Measurements from ENCODE around the gene MEMO1.
"Not testable (repeated sequence)": the region's sequence is repeated elsewhere in the genome, so short reads cannot be mapped to it uniquely, and the experiment has no call there.

The MEMO1 gene

DNA sequence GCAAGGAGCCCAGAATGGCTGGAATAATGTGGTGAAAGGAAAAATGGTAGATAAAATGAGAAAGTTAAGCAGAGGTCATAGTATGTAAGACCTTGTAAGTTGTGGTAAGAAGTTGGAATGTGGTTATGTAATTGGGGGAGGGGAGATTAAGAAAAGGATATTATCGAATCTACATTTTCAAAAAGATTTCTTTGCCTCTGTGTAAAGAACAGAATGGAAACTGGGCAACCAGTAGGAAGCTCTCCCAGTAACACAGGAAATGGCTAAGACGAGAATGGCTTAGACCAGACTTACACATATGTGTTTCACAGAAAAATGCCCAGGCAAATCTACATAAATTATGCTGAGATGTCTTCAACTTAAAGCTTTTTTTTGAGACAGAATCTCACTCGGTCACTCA, 13.2 kb downstream of the MEMO1 start:
- DNase-seq, result no peak

DNA sequence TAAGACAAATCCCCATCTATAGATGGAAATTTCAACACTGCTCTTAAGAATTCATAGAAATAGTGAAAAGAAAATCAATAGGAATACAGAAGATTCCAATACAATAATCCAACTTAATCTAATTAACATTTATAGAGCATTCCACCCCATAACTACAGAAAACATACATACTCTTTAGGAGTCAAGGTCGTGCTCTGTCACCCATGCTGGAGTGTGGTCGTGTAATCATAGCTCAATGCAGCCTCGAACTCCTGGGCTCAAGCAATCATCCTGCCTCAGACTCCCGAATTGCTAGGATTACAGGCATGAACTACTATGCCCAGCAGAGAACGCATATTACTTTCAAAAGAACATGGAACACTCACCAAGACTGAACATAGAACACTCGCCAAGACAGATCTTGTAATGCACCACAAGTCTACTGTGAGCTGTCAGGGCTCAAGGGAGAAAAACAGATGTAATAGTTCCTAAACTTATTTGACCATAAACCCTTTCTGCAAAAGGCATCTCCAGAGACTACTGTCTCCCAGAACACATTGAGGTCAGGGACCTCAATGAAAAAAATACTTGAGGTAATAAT, 14.1 kb downstream of the MEMO1 start:
- DNase-seq, result no peak

DNA sequence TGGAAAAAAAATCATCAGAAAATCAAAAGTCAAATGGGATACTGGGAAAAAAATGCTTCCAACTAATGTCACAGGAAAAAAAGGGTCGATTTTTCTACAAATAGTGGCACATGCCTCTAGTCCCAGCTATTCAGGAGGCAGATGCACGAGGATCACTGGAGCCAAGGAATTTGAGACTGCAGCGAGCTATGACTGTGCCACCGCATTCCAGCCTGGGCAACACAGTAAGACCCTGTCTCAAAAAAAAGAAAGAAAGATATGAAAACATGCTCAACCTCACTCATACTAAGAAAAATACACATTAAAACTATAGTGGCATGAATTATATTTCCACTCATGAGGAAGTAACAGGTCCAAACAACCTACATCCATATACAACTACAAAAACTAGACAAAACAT, 17.9 kb downstream of the MEMO1 start:
- DNase-seq, result no peak

DNA sequence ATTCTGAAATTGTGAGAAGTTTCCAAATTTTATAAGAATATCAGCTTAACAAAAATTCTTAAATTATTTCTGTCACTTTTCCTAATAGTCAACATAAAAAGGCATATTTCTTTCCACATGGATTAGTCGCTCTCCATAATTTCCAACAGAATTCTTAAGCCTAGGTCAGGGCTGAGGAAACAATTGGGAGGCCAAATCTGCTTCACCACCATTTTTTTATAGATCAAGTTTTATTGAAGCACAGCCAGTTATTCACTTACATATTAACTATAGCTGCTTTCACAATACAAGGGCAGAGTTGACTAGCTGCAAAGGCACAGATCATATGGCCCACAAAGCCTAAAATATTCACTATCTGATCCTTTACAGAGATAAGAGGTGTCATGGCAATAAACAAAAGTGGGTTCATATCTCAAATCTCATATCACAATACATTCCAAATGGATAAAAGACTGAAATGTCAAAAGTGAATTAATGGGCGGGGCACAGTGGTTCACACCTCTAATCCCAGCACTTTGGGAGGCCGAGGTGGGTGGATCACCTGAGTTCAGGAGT, 18.7 kb downstream of the MEMO1 start:
- DNase-seq, result no peak

DNA sequence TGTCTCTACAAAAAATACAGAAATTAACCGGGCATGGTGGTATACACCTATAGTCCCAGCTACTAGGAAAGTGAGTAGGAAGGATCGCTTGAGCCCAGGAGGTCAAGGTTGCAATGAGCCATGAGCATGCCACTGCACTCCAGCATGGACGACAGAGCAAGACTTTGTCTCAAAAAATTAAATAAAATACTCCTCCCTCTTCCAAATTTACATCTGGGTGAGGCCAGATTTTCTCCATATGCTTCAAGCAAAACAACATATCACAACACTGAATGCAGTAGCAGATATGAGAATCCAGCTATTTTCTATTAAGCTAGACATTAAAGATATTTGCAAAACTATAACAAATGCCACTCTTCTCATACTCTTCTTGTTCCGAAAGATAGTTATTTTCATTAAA, 20.9 kb downstream of the MEMO1 start:
- DNase-seq, result no peak

DNA sequence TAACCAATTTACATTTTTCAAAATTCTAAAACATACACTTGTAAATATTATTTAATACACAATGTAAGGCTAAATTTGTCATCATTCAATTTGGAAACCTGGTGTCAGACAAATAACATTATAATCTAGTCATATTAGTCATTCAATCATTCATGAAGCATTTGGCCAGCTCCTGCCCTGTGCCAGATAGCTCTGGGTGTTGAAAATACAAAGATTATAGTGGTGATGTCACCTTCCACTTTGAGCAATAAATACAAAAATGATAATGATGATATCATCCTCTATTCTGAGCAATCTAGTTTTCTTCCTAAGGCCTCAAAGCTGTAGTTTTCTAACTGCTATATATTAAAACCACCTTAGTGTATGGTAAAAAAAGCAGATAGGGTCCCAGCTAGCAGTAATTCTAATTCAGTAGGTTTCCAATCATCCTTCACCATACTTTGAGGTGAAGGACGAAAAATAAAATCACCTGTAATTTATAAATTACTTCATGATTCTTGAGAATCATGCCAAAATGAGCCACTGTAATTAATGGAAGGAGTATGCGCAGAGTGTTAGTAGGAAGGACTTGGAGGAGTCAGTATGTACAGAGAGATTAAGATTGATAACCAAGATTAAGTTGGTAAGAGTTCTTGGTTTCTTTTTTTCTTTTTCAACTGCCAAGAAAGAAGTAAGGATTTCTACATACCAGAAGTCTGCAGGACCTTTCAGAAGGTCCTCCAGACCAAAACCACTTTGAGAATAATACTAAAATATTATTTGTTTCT, 23.2 kb downstream of the MEMO1 start:
- no peak for DNase-seq

DNA sequence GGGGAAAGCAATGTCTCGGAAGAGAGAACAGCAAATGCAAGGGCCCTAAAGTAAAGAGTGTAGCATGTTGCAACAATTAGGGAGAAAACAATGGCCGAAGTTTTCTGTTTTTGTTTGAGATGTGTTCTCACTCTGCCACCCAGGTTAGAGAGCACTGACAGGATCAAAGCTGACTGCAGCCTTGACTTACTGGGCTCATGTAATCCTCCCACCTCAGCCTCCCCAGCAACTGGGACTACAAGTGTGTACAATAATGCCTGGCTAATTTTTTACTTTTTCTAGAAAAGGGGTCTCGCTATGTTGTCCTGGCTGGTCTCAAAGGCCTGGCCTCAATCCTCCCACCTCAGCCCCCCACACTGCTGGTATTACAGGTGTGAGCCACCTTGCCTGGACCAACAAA, 23.9 kb downstream of the MEMO1 start:
- DNase-seq, result no peak

DNA sequence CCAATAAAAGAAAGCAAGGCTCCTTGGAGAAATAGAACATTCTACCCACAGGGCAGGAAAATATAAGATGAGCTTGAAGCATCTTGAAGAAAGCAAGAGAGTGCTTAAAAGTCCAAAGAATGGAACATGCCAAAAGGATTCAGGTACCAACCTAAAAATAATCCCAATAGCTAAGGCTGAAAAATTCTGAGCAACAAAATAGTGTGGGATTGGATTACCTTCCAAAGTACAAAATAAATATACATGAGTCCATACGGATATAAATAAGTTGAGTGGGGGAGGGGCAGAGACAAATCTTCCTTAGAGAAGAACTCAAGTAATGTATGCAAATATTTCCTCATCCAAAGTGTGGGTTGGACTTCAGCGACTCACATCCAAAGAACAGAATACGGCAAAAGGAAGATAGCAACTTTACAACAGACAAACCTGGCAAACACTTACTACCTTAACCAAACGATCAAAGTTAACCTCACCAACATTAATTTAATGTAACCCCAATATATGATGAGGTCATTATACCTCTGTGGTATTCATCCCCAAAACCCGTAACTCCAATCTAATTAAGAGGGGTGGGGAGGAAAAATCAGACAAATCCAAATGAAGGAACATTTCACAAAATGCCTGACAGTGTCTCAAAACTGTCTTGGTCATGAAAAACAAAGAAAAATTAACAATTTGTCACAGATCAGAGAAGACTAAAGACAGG, 26.9 kb downstream of the MEMO1 start:
- peak in 1 of 2 experiments; percentile 40 for DNase-seq

DNA sequence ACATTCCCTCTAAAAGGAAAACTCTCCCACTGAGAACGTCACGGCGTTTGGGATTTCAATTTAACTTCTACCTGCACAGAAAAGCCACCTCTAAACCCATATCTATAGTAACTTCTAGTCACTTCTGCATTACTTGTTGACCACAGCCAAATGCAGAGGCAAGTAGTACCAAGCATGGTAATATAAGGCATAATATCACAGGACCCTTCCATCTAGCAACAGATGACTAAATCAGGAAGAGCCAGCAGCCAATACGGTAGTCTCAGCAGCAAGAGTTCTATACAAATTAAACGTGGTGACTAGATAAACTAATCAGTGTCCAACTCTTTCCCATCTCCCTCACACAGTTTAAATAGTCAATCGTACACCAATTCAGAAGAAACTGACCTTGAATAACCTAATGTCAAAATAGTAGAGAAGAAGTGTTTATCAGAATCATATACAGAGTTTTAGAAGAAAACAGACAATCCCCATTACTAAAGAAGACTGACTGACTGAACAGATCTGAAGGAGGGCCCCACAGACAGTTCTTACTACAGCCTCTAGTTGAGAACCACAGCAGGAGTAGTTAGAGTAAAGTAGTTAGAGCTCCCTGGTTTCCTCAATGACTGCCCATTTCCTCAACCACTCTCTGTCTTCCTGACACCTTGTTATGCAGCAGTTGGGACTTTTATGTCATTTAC, 30.0 kb downstream of the MEMO1 start:
- DNase-seq, result peak in 1 of 2 experiments; percentile 41

DNA sequence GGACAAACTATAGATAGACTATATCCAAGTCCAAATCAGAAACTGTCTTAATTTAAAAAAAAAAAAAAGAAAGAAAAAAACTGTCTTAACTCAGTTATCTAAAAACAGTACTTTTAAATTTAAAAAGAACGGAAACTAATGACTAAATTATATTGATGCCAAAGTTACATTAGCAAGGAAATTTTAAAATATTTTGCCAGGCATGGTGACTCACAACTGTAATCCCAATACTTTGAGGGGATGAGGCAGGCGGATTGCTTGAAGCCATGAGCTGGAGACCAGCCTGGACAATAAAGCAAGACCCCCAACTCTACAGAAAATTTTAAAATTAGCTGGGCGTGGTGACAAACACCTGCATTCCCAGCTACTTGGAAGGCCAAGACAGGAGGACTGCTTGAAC, 30.9 kb downstream of the MEMO1 start:
- DNase-seq, result no peak

DNA sequence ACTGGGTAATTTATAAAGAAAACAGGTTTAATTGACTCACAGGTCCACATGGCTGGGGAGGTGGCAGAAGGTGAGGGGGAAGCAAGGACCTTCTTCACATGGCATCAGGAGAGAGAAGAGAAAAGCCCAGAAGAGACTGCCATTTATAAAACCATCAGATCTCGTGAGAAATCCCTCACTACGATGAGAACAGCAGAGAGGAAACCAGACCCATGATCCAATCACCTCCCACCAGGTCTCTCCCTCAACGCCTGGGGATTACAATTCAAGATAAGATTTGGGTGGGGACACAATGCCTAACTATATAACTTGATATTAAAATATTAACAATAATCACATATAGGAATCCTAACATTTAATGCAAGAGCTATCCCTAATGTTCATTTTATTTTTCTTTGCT, 31.8 kb downstream of the MEMO1 start:
- DNase-seq, result no peak

DNA sequence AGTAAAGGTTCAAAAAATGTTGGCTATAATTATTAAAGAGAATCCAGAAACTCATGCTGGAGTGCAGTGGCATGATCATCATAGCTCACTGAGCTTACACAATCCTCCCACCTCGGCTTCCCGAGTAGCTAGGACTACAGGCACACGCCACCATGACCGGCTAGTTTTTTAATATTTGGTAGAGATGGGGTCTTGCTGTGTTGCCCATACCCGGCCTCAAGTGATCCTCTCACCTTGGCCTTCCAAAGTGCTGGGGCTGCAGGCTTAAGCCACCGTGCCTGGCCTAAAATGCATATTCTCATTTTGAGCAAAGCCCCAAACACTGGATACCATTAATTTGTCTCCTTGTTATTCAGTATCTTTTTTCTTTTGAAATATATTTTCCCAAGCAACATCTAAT, 32.4 kb downstream of the MEMO1 start:
- DNase-seq, result no peak

DNA sequence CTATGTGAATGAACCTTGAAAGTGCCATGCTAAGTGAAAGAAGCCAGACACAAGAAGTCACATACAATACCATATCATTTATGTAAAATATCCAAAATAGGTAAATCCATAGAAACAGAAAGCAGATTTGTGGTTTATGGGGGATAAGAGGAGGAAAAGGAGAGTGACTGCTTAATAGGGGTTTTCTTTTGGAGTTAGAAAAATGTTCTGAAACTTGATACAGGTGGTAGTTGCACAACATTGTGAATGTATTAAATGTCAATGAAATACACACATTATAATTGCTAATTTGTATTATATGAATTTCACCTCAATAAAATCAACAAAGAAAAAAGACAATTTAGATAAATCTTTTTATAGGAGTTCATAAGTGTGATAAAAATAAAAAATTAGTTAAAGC, 37.1 kb downstream of the MEMO1 start:
- DNase-seq, result no peak

DNA sequence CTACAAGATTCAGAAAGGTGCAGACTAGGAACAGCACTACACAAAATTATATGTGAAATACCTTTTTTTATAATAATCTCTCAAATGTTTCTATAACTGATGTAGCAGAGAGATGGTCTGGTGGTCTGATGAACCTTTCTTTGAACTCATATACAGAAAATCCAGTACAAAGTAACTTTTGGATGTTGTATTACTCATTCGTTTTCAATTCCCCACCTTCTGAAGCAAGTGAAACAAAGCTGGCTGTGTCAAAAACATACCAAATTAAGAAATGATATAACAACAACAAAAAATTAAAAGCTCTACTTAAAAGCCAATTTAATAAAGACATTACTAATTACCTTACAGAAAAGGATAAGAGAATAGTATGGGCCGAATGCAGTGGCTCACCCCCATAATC, 38.7 kb downstream of the MEMO1 start:
- DNase-seq, result no peak

DNA sequence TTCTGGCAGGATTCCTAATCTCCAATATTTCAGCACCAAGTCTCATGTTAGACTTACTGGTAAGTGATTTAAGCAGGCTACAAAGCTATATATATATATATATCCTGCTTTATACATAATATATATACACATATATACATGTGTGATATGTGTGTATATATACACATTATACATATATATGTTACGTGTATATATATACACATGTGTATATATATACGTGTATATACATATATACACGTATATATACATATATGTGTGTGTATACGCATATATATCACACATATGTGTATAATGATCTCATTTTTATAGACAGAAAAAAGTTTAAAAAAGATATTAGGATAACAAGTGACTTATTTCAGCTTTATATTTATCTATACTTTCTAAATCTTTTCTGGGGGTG, 41.6 kb downstream of the MEMO1 start:
- no peak for DNase-seq

DNA sequence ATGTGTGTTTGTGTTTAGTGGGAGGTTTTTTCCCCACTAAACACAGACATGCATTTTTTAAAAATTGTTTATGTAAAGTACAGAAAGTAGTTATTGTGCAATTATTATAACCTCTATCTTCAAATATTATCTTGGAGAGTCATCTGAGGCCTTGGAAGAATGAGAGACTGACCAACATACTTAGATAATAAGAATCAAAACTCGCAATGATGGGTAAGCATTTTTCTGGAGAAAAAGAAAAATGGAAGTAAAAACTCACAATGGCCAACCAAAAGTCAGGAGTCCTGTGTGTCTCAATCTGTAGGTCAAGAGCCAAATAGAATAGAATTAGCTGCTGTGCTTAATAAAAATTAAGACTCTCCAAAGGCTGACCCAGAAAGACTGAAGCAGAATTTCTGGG, 43.0 kb downstream of the MEMO1 start:
- no peak for DNase-seq

DNA sequence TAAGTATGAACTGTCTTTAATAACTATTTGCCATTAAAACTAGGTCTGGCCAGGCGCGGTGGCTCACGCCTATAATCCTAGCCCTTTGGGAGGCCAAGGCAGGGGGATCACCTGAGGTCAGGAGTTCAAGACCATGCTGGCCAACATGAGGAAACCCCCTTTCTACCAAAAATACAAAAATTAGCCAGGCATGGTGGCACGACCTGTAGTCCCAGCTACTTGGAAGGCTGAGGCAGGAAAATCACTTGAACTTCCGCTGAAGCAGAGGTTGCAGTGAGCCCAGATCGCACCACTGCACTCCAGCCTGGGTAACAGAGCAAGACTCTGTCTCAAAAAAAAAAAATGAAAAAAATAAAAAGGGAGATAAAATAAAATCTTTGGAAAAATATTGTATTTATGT, 44.4 kb downstream of the MEMO1 start:
- not testable (repeated sequence) for DNase-seq

DNA sequence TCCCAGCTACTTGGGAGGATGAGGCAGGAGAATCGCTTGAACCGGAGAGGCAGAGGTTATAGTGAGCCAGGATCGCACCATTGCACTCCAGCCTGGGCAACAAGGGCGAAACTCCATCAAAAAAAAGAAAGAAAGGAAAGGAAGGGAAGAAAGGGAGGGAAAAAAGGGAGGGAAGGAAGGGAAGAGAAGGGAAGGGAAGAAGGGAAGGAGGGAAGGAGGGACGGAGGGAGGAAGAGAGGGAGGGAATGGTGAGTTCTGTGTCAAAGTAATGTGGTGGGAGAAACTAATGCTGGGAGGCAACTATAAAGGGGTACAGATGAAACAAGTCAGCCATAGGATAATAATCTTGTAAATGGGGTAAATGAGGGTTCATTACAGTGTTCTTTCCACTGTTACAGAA, 45.7 kb downstream of the MEMO1 start:
- no peak for DNase-seq

DNA sequence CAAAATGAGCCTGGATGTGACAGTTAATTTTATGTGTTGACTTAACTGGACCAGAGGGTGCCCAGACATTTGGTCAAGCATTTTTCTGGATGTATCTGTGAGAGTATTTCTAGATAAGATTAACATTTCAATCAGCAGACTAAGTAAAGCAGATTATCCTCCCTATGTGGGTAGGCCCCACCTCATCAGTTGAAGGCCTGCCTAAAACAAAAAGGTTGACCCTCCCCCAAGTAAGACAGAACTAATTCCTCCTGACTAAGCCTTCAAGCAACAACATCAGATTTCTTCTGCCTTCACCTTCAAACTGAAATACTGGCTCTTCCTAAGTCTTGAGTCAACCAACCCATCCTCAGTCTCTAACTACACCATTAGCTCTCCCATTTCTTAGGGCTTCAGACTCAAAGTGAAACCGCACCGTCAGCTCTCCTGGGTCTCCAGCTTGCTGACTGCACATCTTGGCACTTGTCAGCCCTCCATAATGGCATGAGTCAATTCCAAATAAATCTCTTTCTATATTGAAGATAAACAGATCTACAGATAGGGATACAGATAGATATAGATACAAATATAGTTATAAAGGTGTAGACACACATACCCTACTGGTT, 47.9 kb downstream of the MEMO1 start:
- no peak for DNase-seq

DNA sequence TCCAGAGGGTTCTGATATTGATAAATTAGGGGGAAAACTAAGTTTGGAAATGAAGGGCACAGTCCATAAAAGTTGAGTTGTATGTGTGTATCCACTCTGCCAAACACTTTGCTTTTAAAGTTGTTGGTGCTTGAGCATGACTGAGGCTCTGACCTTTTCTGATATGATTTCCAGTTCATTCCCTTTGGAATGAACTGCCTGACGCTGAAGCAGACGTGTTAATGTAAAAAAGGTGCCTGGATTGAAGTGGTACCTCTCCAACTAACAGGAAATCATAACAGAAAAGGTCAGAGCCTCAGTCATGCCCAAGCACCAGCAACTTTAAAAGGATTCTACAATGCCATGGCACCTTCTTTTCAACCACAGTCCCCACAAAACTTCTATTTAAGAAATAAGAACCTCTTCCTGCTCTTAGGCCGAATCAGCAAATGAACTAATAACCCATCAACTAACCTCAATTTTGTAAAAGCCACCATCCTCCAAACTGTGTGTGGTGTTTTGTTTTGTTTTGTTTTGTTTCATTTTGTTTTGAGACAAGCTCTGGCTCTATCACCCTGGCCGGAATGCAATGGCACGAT, 52.6 kb downstream of the MEMO1 start:
- no peak for DNase-seq

DNA sequence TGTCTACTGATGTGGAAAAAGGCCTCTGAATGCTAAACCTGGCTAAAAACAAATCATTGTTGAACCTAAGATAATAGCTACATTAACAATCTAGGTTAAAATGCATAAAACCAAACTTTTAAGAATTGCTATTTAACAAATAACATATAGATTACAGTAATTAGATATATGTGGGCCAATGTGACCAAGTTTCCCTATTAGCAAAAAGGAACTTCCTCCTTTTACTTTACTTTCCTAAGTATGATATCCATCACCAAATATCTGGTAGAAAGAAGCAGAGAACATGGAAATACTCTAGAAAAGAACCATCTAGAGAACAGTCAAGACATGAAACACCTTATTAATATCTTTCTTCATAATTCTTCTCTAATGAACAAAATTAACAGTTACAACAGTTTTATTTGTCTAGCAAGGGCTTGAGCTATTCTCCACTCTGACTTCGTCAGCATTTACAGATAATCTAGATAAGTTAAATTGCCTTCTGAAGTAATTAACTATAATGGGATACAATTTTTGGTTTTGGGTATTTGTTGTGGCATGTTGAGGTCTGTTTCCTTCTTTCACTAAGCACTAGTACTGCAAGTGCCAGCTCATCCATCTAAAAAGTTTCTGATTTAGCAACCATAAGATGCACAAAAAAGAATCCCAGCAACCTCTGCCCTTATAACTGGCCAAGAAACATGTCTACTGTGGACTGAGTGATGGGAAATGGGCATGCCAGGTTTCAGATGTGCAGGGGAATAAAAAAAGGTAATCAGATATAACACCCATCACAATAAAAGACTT, 53.3 kb downstream of the MEMO1 start:
- no peak for DNase-seq

DNA sequence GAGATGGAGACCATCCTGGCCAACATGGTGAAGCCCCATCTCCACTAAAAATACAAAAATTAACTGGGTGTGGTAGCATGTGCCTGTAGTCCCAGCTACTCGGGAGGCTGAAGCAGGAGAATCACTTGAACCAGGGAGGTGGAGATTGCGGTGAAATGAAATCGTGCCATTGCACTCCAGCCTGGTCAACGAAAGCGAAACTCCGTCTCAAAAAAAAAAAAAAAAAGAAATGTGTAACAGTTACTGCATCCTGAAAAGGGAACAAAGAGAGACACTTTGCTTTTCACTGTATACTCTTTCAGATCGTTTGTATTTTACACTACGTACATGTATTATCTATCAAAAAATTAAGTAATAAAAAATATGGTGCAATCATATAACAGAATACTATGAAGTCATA, 53.9 kb downstream of the MEMO1 start:
- DNase-seq, result not testable (repeated sequence)
